Stimulated activated CD8-positive, alpha-beta memory T cell treated with anti-CD3 and anti-CD28 coated beads, Interleukin-7, amount 100 ng/mL, for 48 hours (primary cell): Measurements from ENCODE around the gene CAV1.

Experiments used
- DNase-seq, 2 donors: peaks; one replicate each; pipeline ENCODE4 v3.0.0-alpha.2; 2020; ENCODE audit warnings: low read depth in 1 of 2; ENCODE audit errors: extremely low read depth in 1 of 2

The CAV1 gene

GRCh38 chr7:116597384-116597783, 72.5 kb downstream of the CAV1 start:
- no peak for DNase-seq

GRCh38 chr7:116598278-116598677, 73.4 kb downstream of the CAV1 start:
- DNase-seq: no peak

GRCh38 chr7:116598861-116599260, 74.0 kb downstream of the CAV1 start:
- DNase-seq: no peak

GRCh38 chr7:116601426-116601825, 76.6 kb downstream of the CAV1 start:
- DNase-seq: peak in 1 of 2 donors; percentile 22

- no peak for DNase-seq
Observed at GRCh38 chr7:116607299-116607698, 82.5 kb downstream of the CAV1 start.

GRCh38 chr7:116610210-116610609, 85.4 kb downstream of the CAV1 start:
- DNase-seq: no peak

GRCh38 chr7:116610721-116611120, 85.9 kb downstream of the CAV1 start:
- DNase-seq: no peak
